GM21423 (cell line): Measurements from ENCODE around the gene M6PR.

Source experiments
- ATAC-seq: cut with Tn5 transposase; IDR thresholded peaks from one replicate; pipeline ENCODE4 v1.9.1; 2021; ENCODE audit warnings: mild to moderate bottlenecking, moderate library complexity; ENCODE audit not compliant: unreplicated experiment

The M6PR gene

DNA sequence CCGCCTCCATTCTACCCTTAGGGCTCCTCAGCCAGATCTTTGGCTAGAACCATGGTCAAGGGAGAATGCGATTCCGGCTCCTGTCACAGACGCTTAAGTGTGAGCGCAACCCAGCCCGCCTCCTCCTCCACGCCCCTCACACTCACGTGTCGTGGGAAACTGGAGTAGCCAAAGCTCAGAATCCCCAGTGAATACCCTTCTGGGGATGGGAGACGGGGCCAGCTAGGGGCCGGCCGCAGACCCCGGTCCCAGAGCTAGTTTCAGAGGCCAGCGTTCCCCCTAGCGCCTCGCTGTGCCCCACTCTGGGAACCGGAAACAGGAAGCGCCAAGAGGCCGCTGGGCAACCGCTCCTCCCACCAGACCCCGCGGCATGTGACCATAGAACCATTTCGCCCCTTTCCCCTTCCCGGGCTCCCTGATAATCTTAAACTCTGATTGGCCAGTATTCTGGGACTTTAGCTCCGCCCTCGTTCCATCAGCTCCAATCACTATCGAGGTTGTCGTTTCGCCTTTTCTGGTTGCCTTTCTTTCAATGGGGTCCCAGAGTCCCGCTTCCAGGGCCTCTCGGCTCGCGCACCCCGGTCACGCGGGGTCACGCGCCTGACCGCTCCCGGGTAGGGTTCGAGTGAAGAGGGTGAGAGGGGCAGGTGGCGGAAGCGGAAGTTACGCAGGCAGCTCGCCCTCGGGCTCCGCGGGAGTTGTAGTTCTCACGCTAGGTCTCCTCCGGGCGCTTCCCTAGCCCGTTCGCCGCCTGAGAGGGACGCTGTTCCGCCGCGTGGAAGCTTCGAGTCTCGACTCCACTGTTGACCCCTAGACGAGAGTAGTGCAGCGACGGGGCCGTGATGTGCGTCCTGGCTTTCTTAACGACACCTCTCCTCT is at the start of gene M6PR:
Gene M6PR (minus strand): TSS at position 304 of the 879 bp plus-strand sequence. CDS start 3,241 bp downstream, outside the sequence.
- ATAC-seq, result peak; percentile 78

DNA sequence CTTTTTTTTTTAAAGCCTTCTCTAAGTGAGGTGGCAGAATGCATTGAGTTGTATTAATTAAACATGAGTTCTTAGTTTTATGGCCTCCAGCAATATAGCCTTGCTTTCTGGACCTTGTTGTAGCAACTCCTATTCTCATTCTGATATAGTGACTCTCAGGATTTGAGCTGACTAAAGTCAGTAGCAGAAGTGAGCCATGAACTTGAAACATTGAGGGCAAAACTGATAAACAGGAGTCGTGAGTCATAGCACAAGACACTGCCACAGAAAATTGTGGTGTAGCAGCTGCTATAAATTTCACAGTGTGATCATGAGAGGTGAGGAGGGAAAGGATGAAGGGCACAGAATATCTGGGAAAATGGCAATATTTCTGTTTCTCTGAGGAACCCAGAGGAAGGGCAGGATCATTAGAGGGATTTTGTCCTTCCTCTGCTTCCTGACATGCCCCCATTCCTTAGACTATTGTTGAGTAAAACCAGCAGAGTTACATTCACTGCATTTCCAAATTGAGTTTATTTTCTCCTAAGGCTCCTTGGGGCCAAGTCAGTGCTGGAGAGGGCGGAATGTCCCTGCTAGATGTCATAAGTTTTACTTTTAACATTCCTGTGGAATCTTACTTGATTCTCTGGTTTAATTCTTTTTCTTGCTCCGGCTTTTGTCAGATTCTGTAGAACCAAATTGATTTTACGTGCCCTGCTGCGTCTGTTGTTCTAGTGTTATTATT is 47.4 kb upstream of the M6PR start:
- ATAC-seq, result peak; percentile 93

DNA sequence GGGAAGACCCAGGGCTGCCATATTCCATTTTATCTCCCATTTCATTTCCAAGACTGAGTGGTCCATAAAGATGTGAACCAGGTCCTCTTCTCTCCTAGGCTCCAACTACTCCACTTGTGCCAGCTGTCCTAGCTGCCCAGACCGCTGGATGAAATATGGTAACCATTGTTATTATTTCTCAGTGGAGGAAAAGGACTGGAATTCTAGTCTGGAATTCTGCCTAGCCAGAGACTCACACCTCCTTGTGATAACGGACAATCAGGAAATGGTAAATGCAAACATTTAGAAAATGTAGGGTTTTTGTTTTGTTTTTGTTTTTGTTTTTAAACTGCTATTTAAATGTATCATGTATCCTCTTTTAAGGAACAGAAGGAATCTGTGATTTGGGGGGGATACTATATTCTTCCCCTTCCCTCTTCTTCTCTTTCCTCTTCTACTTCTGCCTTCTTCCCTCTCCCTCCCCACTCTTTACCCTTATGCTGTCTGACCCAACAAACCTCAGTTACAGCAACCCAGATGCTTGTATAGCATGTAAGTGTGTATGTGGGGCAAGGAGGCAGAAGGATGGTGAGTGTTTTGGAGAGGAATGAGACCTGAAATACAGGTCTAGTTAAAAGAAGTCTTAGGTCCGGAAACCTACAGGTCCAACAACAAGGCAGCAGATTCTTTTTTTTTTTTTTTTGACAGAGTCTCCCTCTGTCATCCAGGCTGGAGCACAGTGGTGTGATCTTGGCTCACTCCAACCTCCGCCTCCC is 45.8 kb upstream of the M6PR start:
- ATAC-seq, result no peak

DNA sequence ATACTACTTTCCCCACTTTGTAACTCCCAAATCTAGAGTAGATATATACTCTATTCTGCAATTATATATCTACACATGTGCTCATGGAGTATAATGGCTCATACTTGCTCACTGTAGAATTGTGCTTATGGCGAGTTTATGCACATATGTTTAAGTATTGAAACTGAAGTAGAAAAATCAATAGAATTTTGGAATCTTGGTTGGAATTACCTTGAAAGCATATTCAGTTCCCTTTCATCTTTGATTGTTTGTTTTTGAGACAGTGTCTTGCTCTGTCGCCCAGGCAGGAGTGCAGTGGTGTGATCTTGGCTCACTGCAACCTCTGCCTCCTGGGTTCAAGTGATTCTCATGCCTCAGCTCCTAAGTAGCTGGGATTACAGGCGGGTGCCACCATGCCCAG is 44.4 kb upstream of the M6PR start:
- no peak for ATAC-seq

DNA sequence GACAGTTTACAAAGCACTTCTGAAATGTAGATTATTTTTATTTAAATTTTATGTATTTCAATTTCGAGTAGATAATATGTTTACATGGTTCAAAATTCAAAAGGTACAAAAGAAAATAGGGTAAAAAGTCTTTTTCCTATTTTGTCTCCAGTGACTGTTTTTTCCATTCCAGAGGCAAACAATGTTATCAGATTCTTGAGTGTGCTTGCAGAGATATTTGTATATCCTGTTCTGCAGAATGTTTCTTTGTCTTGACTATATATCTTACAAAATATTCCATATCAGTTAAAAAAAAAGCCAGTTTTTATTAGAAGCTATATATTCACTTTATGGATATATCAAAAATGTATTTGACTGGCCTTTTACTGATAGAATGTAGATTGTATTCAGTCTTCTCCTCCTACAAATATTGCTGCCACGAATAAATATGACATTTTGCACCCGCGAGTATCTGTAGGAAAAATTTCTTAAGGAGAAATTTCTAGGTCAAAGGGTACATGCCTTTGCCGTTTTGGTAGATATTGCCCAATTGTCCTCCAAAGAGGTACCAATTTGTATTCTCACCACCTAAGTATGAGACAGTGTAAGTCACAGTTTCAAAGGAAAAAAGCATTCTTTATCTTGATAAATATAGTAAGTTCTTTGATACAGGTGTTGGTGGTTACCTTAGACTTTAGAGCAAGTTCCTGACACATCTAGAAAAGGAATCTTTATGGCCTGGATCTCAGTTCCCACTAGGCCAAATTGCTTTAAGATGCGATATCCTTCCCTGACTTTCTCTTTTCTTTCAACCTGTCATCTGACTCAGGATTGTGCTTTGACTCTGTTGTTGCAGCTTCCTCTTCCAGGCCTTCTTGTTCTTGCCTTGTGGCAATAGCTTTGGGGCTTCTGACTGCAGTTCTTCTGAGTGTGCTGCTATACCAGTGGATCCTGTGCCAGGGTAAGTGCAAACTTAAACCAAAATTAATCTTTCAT is 42.2 kb upstream of the M6PR start:
- no peak for ATAC-seq

DNA sequence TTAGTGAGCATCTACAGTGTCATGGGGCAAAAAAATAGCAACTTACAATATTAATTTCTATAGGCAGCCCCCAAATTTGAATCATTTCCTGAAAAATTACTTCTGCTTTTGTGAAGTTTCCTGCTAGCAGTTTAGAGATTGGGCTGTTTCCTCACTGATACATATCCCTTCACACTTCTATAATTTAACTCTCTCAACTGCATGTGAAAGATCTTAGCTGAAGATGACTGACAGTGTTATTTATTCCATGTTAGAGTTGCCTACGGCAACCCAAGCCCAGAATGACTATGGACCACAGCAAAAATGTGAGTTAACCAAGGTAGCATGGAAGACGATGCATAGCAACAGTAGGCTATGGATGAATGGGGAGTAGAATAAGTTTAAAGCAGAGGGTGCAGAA is 40.0 kb upstream of the M6PR start, which contains the start of gene KLRG1:
Gene KLRG1 (plus strand): TSS at position 134 of the 400 bp plus-strand sequence. CDS start 90 bp downstream, at position 224.
- no peak for ATAC-seq

DNA sequence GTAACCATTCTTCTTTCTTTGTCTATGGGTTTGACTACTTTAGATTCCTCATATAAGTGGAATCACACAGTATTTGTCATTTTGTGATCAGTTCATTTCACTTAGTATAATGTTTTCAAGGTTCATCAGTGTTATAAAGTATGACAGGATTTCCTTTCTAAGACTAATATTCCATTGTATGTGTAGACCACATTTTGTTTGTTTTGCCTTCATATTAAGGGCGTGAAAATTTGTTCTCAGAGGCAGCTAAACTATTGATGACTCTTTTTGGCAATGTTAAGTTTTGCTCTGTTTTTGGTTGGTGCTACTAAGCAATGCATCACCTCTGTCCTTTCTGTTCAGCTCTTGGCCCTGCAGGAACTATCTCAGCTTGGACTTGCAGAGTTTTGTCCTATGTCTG is 38.2 kb upstream of the M6PR start:
- ATAC-seq, result no peak

DNA sequence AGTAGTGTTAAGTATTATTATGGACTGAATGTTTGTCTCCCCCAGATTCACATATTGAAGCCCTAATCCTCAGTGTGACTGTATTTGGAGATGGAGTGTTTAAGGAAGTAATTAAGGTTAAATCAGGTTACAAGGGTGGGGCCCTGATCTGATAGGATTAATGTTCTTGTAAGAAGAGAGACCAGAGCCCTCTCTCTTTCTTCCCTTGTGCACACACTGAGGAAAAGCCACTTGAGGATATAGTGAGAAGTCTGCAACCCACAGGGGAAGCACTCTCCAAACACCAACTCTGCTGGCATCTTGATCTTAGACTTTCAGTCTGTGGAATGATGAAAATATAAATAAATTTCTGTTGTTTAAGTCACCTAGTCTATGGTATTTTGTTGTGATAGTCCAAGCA is 37.7 kb upstream of the M6PR start:
- ATAC-seq, result no peak

DNA sequence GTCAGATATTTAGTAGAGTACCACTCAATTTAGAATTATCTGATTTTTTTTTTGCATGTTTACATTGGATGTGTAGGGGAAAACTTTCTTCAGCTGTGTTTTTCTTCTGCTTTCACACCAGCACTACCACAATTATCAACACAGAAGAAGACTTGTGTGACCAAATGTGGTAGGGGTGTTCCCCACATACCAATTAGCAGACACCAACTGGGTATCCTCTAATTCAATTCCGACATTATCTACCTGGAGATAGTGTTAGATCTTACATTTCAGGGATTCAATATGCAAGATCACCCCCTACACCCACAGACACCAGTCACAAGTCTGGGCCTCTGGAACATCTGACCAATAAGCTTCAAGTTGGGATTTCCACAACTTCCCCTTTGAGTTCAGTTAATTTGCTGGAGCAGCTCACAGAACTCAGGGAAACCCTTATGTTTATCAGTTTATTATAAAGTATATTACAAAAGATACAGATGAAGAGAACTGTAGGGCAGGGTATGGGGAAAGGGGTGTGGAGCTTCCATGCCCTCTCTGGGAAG is 35.8 kb upstream of the M6PR start:
- ATAC-seq, result no peak

DNA sequence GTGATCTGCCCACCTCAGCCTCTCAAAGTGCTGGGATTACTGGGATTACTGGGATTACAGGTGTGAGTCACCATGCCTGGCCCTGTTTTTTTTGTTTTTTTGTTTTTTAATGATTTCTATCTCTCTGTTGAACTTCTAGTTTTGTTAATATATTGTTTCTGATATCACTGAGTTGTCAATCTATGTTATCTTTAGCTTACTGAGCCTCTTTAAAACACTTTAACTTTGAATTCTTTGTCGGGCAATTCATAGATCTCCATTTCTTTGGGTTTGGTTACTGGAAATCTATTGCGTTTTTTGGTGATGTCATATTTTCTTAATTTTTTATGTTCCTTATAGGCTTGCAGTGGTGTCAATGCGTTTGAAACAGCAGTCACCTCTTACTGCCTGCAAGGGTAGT is 30.7 kb upstream of the M6PR start:
- no peak for ATAC-seq

DNA sequence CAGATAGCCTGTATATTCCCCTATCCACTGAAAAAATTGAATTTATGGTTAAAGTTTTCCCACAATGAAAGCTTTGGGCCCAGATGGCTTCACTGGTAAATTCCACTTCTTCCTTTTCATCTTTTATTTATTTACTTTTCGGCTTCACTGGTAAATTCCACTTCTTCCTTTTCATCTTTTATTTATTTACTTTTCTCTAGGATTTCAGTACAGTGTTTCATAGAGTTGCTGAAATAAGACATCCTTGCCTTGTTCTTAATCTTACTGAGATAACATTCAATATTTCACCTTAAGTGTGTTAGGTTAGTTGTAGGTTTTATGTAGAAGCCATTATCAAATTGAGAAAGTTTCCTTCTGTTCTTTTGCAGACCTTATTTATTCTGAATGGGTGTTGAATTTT is 21.0 kb upstream of the M6PR start:
- ATAC-seq, result no peak

DNA sequence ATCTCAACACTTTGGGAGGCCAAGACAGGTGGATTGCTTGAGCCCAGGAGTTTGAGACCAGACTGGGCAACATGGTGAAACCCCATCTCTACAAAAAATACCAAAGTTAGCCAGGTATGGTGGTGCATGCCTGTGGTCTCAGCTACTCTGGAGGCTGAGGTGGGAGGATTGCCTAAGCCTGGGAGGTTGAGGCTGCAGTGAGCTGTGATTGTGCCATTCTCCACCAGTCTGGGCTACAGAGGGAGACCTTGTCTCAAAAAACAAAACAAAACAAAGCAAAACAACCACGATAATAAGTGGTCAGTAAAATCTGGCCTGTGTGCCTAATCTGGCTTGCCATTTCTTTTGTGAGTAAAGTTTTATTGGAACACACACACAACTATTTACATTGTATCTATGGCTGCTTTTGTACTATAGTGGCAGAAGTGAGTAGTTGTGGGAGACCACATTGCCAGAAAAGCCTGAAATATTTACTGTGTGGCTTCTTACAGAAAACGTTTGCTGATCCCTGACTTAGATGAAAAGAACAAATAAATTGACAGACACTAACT is 20.5 kb upstream of the M6PR start:
- no peak for ATAC-seq

DNA sequence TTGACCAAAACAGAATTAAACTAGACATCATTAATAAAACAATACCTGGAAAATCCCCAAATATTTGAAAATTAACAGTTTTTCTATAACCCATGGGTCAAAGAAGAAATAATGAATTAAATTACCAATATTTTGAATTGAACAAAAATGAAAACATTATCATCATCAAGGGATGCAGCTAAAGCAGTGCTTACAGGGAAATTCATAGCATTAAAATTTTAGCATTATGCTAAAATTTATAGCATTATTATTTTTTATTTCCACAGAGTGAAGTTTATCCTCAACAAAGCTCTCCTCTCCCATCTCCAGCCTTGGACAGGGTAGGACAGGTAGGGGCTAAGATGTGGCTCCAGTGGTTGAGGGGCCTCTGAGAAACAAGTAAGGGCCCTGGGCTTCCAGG is 19.3 kb upstream of the M6PR start:
- no peak for ATAC-seq

DNA sequence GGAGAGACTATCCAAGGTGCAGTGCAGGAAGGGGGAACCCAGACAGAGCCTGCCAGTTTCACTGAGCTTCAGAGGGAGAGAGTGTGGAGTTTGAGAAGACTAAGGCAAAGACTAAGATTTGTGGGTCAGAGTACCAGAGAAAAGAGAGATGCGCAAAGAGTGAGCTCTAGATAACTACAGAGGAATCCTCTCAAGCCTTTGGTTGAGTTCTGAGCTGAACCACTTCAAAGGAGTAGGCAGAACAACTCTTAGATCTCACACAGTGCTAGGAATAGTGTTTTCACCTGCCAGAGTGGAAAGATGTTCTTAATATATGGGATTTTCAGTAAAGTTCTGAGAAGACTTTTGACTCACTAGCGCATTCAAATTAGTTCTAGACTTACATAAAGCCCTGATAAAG is 10.7 kb upstream of the M6PR start:
- ATAC-seq, result no peak

DNA sequence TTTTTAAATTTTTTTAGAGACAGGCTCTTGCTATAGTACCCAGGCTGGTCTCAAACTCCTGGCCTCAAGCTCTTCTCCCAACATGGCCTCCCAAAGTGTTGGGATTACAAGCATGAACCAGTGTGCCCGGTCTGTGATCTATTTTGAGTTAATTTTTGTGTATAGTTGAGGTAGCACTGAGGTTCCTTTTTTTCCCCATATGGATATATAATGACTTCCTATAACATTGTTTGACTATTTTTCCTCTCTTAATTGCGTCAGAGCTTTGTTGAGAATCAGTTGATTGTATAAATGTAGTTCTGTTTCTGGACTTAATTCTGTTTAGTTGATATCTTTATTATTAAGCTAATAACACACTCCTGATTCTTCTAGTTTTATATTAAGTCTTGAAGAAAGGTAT is 8.6 kb upstream of the M6PR start:
- ATAC-seq, result no peak

DNA sequence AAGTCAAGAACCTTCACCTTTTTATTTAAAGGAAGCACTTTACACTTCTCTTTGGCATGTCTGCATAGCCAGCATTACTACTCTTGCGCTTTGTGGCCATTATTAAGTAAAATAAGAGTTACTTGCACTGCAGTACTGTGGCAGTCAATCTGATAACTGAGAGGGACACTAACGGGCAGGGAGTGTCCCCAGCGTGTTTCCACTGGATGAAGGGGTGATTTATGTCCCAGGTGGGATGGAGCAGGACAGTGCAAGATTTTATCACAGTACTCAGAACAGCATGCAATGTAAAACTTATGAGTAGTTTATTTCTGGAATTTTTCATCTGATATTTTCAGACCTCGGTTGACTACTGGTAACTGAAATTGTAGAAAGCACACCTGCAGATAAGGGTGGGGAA is 8.1 kb upstream of the M6PR start:
- ATAC-seq, result no peak

DNA sequence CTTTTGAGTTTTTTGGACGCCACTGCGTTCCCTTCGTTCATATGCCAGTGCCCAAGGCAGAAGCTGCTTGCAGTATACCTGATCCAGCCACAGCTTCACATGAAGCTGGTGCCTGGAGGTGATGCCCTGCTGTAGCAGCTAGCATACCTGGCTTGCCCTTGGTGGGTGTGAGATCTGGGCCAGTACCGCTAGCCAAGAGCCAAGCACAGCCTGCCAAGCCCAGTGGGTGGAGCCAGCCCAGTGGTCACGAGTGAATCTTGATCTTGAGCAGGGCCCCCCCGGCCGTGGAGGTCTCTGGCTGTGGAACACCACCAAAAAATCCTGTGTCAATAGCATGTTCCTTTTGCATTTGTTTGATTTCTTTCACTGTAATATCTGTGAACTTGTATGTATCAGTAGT is 7.3 kb upstream of the M6PR start:
- no peak for ATAC-seq

DNA sequence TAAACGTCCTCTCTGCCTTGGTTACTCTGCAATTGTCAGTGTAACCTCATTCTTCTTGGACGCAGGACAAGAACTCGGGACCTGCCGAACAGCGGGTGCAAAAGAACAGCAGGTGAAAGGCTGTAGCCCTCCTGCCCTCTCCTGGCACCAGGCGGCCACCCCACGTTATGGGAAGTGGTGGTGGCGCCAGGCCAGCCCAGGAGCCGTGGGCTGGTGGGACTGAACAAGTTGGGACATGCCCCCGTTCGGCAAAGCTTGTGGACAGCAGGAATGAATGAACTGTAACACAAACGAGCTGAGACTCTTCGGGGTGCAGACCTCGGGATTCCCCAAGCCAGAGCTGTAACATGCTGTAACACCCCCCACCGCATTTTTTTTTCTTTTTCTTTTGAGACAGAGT is 6.6 kb upstream of the M6PR start:
- no peak for ATAC-seq

DNA sequence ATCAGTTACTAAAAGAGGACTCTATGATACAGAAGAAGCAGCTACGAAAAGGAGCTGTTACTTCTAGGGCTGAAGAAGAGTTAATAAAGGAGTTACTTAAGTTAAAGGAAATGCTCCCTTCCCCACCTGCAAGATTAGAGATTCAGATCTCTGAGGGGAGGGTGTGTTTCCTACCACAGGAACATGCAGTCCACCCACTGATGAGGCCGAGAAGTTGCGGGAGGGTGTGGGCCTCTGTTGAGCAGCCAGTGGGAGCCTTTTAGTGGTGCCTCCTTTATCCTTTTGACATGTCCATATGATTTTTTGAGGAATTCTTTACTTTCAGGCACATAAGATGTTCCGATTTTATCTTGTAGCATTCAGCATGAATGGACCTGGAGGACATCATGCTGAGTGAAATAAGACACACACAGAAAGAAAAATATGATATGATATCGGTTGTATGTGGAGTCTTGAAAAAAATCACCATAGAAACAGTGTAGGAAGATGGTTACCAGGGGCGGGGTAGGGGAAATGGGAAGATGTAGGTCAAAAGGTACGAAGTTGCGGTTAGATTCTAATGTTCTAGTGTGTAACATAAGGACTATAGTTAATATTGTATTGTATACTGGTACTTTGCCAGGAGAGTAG is 4.4 kb upstream of the M6PR start:
- ATAC-seq, result no peak
